ENCODE measurements around the gene LRRC8B. TPM values are rescaled to one million over a fixed set of nuclear protein-coding genes. Genes with fewer than 3 reads are reported as not detected.
"Not testable (repeated sequence)": the region's sequence is repeated elsewhere in the genome, so short reads cannot be mapped to it uniquely, and the experiment has no call there.

Gene LRRC8B
- total and polyA plus RNA-seq, 9 donors = 1.2 to 9.3 (median 6.8) TPM

- intact Hi-C loops (cut with DNase I) = no loop called here
- H3K4me3 ChIP-seq = no peak overlapping the region
- H3K4me1 ChIP-seq (ENCODE audit: insufficient read depth) = peaks cover 2% of the 10 kb centered on the region
- no peaks in the 10 kb centered on the region for H3K36me3 ChIP-seq
- H3K27me3 ChIP-seq = no peaks in the 10 kb centered on the region
- H3K27ac ChIP-seq = no peak overlapping the region
- WGBS, 3 donors = 64 to 73% (median 65%) methylated on average over 2 of the region's 2 CpGs
- no peaks in the 10 kb centered on the region for H3K9me3 ChIP-seq
- no peak for DNase-seq
- no peak for TF ChIP-seq CTCF (IDR thresholded peaks at IDR 0.05)
- no peak for TF ChIP-seq POLR2A (IDR thresholded peaks at IDR 0.05)
- TF ChIP-seq EP300 (IDR thresholded peaks at IDR 0.05) = no peak
Measured at GRCh38 chr1:89629146-89629545, 104.5 kb downstream of the LRRC8B start.

- not testable (repeated sequence) for H3K27ac ChIP-seq
Measured at GRCh38 chr1:89629600-89629999, 105.0 kb downstream of the LRRC8B start.

GRCh38 chr1:89630048-89630447 lies 105.4 kb downstream of the LRRC8B start:
- intact Hi-C loops (cut with DNase I) = loop anchor here (5.0 to 10.0 kb wide), 5 partner anchors 33 to 365 kb away; partner anchors contain the start of gene ZNF326 (in 1 of the 4)
- no peak for TF ChIP-seq CTCF (IDR thresholded peaks at IDR 0.05)
- no peak for TF ChIP-seq EP300 (IDR thresholded peaks at IDR 0.05)
- TF ChIP-seq POLR2A (IDR thresholded peaks at IDR 0.05) = no peak

More at GRCh38 chr1:89629600-89629999, 105.0 kb downstream of the LRRC8B start:
- H3K36me3 ChIP-seq; H3K9me3 ChIP-seq; H3K27me3 ChIP-seq; DNase-seq; intact Hi-C loops (cut with DNase I); H3K4me1 ChIP-seq (ENCODE audit: insufficient read depth); H3K4me3 ChIP-seq: not testable (repeated sequence)
- WGBS, 3 donors = 95 to 99% (median 98%) methylated on average over 2 of the region's 2 CpGs

GRCh38 chr1:89631816-89632656 lies 107.4 kb downstream of the LRRC8B start:
- H3K4me1 ChIP-seq (ENCODE audit: insufficient read depth) = no peaks in the 10 kb centered on the region

More at GRCh38 chr1:89630048-89630447, 105.4 kb downstream of the LRRC8B start:
- no peak overlapping the region for H3K27ac ChIP-seq
- no peaks in the 10 kb centered on the region for H3K27me3 ChIP-seq
- no peak overlapping the region for H3K4me3 ChIP-seq
- no peaks in the 10 kb centered on the region for H3K36me3 ChIP-seq
- no peak for DNase-seq
- H3K9me3 ChIP-seq = no peaks in the 10 kb centered on the region
- H3K4me1 ChIP-seq (ENCODE audit: insufficient read depth) = no peaks in the 10 kb centered on the region
- 97 to 100% (median 98%) methylated on average over 3 of the region's 3 CpGs for WGBS, 3 donors

More at GRCh38 chr1:89631816-89632656, 107.4 kb downstream of the LRRC8B start:
- no peaks in the 10 kb centered on the region for H3K36me3 ChIP-seq
- peak overlapping the region; percentile 79 for H3K4me3 ChIP-seq
- TF ChIP-seq POLR2A (IDR thresholded peaks at IDR 0.05) (no peak), CTCF (IDR thresholded peaks at IDR 0.05) (no peak), EP300 (IDR thresholded peaks at IDR 0.05) (no peak)
- DNase-seq = peak; percentile 22 to 42 (median 33)
- no peaks in the 10 kb centered on the region for H3K27me3 ChIP-seq
- peak overlapping the region; percentile 40 to 95 for H3K27ac ChIP-seq
- intact Hi-C loops (cut with DNase I) = loop anchor here (5.0 to 10.0 kb wide), 5 partner anchors 35 to 363 kb away; partner anchors contain the start of gene ZNF326 (in 1 of the 4)
- WGBS, 3 donors = 19 to 27% (median 26%) methylated on average over 19 of the region's 19 CpGs
- no peaks in the 10 kb centered on the region for H3K9me3 ChIP-seq

Measured in ovary (tissue), 9 donors.